Measurements from ENCODE around the gene FATE1. TPM values are rescaled to one million over a fixed set of nuclear protein-coding genes. Genes with fewer than 3 reads are reported as not detected.

The FATE1 gene
- total RNA-seq, 2 experiments from 2014 or later = not detected

GRCh38 chrX:151742311-151742710, 26.5 kb downstream of the FATE1 start:
- H3K9me3 Mint-ChIP-seq = no peaks in the 10 kb centered on the region
- peaks cover 2% of the 10 kb centered on the region for H3K27me3 Mint-ChIP-seq
- no peaks in the 10 kb centered on the region for H3K4me1 Mint-ChIP-seq (ENCODE audit: low read depth)
- Histone ChIP-seq H3K4me3 (ENCODE audit: low read length) (no peak overlapping the region), H3K27ac (ENCODE audit: low read depth in 1 of 2, low read length in 2 of 2) (no peak overlapping the region), H3K9me3 (ENCODE audit: control insufficient read depth in 1 of 2, insufficient read depth in 1 of 2, low read length in 2 of 2) (no peaks in the 10 kb centered on the region), H3K36me3 (ENCODE audit: insufficient read depth, low read length) (no peaks in the 10 kb centered on the region), H3K27me3 (ENCODE audit: control insufficient read depth in 1 of 2, insufficient read depth in 2 of 2, low read length in 2 of 2) (no peaks in the 10 kb centered on the region), H3K4me1 (ENCODE audit: insufficient read depth, low read length) (no peaks in the 10 kb centered on the region)
- ChIA-PET POLR2A (no interaction called here), CTCF (no interaction called here)
- intact Hi-C loops (cut with DNase I, micrococcal nuclease) = no loop called here
- ATAC-seq (ENCODE audit: poor library complexity) = no peak
- H3K4me3 Mint-ChIP-seq = no peak overlapping the region
- H3K36me3 Mint-ChIP-seq (ENCODE audit: low read depth) = no peaks in the 10 kb centered on the region
- no peak overlapping the region for H3K27ac Mint-ChIP-seq
- DNase-seq = no peak
- TF ChIP-seq, protein P1, sequence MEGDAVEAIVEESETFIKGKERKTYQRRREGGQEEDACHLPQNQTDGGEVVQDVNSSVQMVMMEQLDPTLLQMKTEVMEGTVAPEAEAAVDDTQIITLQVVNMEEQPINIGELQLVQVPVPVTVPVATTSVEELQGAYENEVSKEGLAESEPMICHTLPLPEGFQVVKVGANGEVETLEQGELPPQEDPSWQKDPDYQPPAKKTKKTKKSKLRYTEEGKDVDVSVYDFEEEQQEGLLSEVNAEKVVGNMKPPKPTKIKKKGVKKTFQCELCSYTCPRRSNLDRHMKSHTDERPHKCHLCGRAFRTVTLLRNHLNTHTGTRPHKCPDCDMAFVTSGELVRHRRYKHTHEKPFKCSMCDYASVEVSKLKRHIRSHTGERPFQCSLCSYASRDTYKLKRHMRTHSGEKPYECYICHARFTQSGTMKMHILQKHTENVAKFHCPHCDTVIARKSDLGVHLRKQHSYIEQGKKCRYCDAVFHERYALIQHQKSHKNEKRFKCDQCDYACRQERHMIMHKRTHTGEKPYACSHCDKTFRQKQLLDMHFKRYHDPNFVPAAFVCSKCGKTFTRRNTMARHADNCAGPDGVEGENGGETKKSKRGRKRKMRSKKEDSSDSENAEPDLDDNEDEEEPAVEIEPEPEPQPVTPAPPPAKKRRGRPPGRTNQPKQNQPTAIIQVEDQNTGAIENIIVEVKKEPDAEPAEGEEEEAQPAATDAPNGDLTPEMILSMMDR (IDR thresholded peaks at IDR 0.05) = no peak

DNA sequence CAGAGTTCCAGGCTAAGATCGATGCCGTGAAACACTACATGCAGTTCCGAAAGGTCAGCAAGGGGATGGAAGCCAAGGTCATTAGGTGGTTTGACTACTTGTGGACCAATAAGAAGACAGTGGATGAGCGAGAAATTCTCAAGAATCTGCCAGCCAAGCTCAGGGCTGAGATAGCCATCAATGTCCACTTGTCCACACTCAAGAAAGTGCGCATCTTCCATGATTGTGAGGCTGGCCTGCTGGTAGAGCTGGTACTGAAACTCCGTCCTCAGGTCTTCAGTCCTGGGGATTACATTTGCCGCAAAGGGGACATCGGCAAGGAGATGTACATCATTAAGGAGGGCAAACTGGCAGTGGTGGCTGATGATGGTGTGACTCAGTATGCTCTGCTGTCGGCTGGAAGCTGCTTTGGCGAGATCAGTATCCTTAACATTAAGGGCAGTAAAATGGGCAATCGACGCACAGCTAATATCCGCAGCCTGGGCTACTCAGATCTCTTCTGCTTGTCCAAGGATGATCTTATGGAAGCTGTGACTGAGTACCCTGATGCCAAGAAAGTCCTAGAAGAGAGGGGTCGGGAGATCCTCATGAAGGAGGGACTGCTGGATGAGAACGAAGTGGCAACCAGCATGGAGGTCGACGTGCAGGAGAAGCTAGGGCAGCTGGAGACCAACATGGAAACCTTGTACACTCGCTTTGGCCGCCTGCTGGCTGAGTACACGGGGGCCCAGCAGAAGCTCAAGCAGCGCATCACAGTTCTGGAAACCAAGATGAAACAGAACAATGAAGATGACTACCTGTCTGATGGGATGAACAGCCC, 28.0 kb downstream of the FATE1 start:
- Mint-ChIP-seq H3K27me3 (no peaks in the 10 kb centered on the region), H3K36me3 (ENCODE audit: low read depth) (no peaks in the 10 kb centered on the region), H3K4me3 (no peak overlapping the region), H3K9me3 (no peaks in the 10 kb centered on the region), H3K27ac (no peak overlapping the region), H3K4me1 (ENCODE audit: low read depth) (no peaks in the 10 kb centered on the region)
- DNase-seq = no peak
- Histone ChIP-seq H3K4me3 (ENCODE audit: low read length) (no peak overlapping the region), H3K27me3 (ENCODE audit: control insufficient read depth in 1 of 2, insufficient read depth in 2 of 2, low read length in 2 of 2) (no peaks in the 10 kb centered on the region), H3K4me1 (ENCODE audit: insufficient read depth, low read length) (no peaks in the 10 kb centered on the region), H3K27ac (ENCODE audit: low read depth in 1 of 2, low read length in 2 of 2) (no peak overlapping the region), H3K36me3 (ENCODE audit: insufficient read depth, low read length) (no peaks in the 10 kb centered on the region), H3K9me3 (ENCODE audit: control insufficient read depth in 1 of 2, insufficient read depth in 1 of 2, low read length in 2 of 2) (no peaks in the 10 kb centered on the region)
- ATAC-seq (ENCODE audit: poor library complexity) = no peak
- intact Hi-C loops (cut with DNase I, micrococcal nuclease) = no loop called here
- ChIA-PET POLR2A (no interaction called here), CTCF (no interaction called here)
- TF ChIP-seq, protein P1 (IDR thresholded peaks at IDR 0.05) = no peak

DNA sequence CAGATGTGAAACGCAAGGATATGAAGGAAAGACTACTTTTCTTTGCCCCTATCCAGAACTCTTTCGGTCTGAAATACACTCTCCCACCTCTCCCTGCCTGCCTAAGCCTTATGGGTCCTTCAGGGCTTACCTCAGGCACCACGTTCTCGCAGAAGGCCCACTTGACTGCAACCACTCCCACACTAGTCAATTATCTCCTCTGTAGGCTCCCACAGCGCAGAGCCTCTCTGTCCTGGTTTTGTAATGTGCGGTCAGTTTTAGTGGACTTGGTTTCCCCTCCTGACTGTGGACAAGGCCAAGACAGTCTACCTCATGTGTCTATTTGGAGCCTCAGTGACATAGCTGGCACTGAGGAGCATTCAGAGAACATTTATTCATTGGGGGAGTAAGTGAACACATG, 29.8 kb downstream of the FATE1 start:
- H3K4me1 Mint-ChIP-seq (ENCODE audit: low read depth) = no peaks in the 10 kb centered on the region
- H3K4me3 ChIP-seq (ENCODE audit: low read length) = no peak overlapping the region
- ChIA-PET CTCF (no interaction called here), POLR2A (no interaction called here)
- no peaks in the 10 kb centered on the region for H3K9me3 ChIP-seq (ENCODE audit: control insufficient read depth in 1 of 2, insufficient read depth in 1 of 2, low read length in 2 of 2)
- H3K4me3 Mint-ChIP-seq = no peak overlapping the region
- H3K27me3 ChIP-seq (ENCODE audit: control insufficient read depth in 1 of 2, insufficient read depth in 2 of 2, low read length in 2 of 2) = peaks cover 0 to 3% of the 10 kb centered on the region in 2 experiments
- H3K27ac Mint-ChIP-seq = no peak overlapping the region
- H3K27ac ChIP-seq (ENCODE audit: low read depth in 1 of 2, low read length in 2 of 2) = no peak overlapping the region
- TF ChIP-seq, protein P1 (IDR thresholded peaks at IDR 0.05) = no peak
- no peaks in the 10 kb centered on the region for H3K9me3 Mint-ChIP-seq
- no peaks in the 10 kb centered on the region for H3K4me1 ChIP-seq (ENCODE audit: insufficient read depth, low read length)
- no peaks in the 10 kb centered on the region for H3K36me3 ChIP-seq (ENCODE audit: insufficient read depth, low read length)
- intact Hi-C loops (cut with DNase I, micrococcal nuclease) = no loop called here
- no peak for ATAC-seq (ENCODE audit: poor library complexity)
- DNase-seq = no peak
- no peaks in the 10 kb centered on the region for H3K36me3 Mint-ChIP-seq (ENCODE audit: low read depth)
- no peaks in the 10 kb centered on the region for H3K27me3 Mint-ChIP-seq

All from CD4-positive, alpha-beta T cell (primary cell).